Glomerular endothelial cell (primary cell): ENCODE data around the gene KLK1. TPM values are rescaled to one million over a fixed set of nuclear protein-coding genes. Genes with fewer than 3 reads are reported as not detected.

Source experiments
- DNase-seq: peaks from one replicate; pipeline ENCODE4 v3.0.0-alpha.2; 2011; ENCODE audit warnings: low read depth, low spot score; ENCODE audit errors: extremely low read depth
- total RNA-seq: library from RNA; depleted of rRNA; stranded (reverse); fragments of >200 nt; gene quantifications from 2 replicates; pipeline ENCODE4 v1.2.3, GENCODE V29; 2015

KLK1 gene
- not detected in 2 replicates for total RNA-seq

DNA sequence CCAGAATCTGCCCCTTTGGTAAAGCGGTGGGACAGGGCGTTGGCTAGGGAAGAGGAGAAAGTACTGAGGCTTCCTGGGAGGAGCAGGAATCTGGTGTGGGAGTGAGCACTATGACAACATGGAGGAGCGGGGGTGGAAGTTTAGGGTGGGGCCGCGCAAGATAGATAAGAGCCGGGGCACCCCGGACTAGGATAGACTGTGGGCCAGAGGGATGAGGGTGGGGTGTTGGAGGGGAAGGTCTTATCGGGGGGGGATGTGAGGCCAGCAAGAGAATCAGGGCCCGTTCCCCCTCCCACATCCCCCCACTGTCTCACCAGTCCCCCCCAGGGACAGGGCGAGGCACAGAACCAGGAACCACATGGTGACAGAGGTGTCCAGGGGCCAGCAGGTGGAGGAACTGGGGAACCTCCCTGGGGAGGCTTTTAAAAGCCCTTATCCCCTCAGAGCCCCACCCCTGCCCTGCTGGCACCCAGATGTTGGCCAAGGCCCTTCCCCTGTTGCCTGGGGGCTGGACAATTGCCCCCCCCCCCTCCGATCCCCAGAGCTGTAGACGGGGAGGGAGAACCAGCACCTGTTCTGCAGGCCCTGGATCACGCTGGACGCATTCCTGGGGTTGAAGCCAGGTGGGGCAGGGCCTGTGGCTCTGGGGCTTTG is at the start of gene KLK1:
TSS of gene KLK1 (minus strand) at position 399 of the 654 bp plus-strand sequence. CDS start at position 360, 39 bp downstream.
- DNase-seq, result no peak

DNA sequence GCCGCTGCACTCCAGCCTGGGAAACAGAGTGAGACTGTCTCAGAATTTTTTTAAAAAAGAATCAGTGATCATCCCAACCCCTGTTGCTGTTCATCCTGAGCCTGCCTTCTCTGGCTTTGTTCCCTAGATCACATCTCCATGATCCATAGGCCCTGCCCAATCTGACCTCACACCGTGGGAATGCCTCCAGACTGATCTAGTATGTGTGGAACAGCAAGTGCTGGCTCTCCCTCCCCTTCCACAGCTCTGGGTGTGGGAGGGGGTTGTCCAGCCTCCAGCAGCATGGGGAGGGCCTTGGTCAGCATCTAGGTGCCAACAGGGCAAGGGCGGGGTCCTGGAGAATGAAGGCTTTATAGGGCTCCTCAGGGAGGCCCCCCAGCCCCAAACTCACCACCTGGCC is 49.5 kb upstream of the KLK1 start, which contains the start of gene KLK2:
TSS of gene KLK2 (plus strand) at position 384 of the 400 bp plus-strand sequence. CDS start 35 bp downstream, outside the sequence.
- DNase-seq, result no peak

DNA sequence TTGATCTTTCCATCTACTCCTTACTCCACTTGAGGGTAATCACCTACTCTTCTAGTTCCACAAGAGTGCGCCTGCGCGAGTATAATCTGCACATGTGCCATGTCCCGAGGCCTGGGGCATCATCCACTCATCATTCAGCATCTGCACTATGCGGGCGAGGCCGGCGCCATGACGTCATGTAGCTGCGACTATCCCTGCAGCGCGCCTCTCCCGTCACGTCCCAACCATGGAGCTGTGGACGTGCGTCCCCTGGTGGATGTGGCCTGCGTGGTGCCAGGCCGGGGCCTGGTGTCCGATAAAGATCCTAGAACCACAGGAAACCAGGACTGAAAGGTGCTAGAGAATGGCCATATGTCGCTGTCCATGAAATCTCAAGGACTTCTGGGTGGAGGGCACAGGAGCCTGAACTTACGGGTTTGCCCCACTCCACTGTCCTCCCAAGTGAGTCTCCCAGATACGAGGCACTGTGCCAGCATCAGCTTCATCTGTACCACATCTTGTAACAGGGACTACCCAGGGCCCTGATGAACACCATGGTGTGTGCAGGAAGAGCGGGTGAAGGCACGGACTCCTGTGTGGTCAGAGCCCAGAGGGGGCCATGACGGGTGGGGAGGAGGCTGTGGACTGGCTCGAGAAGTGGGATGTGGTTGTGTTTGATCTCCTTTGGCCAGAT is 47.0 kb upstream of the KLK1 start:
- no peak for DNase-seq

DNA sequence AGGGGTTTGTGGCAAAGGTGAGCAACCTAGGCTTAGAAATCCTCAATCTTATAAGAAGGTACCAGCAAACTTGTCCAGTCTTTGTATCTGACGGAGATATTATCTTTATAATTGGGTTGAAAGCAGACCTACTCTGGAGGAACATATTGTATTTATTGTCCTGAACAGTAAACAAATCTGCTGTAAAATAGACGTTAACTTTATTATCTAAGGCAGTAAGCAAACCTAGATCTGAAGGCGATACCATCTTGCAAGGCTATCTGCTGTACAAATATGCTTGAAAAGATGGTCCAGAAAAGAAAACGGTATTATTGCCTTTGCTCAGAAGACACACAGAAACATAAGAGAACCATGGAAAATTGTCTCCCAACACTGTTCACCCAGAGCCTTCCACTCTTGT is 45.9 kb upstream of the KLK1 start:
- no peak for DNase-seq

DNA sequence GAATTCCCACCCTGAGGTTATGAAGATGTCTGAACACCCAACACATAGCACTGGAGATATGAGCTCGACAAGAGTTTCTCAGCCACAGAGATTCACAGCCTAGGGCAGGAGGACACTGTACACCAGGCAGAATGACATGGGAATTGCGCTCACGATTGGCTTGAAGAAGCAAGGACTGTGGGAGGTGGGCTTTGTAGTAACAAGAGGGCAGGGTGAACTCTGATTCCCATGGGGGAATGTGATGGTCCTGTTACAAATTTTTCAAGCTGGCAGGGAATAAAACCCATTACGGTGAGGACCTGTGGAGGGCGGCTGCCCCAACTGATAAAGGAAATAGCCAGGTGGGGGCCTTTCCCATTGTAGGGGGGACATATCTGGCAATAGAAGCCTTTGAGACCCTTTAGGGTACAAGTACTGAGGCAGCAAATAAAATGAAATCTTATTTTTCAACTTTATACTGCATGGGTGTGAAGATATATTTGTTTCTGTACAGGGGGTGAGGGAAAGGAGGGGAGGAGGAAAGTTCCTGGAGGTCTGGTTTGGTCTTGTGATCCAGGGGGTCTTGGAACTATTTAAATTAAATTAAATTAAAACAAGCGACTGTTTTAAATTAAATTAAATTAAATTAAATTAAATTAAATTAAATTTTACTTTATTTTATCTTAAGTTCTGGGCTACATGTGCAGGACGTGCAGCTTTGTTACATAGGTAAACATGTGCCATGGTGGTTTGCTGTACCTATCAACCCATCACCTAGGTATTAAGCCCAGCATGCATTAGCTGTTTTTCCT is 38.1 kb upstream of the KLK1 start:
- DNase-seq, result no peak

DNA sequence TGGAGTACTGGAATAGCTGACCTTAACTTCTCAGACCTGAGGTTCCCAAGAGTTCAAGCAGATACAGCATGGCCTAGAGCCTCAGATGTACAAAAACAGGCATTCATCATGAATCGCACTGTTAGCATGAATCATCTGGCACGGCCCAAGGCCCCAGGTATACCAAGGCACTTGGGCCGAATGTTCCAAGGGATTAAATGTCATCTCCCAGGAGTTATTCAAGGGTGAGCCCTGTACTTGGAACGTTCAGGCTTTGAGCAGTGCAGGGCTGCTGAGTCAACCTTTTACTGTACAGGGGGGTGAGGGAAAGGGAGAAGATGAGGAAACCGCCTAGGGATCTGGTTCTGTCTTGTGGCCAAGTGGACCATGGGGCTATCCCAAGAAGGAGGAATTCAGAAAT is 37.4 kb upstream of the KLK1 start:
- no peak for DNase-seq

DNA sequence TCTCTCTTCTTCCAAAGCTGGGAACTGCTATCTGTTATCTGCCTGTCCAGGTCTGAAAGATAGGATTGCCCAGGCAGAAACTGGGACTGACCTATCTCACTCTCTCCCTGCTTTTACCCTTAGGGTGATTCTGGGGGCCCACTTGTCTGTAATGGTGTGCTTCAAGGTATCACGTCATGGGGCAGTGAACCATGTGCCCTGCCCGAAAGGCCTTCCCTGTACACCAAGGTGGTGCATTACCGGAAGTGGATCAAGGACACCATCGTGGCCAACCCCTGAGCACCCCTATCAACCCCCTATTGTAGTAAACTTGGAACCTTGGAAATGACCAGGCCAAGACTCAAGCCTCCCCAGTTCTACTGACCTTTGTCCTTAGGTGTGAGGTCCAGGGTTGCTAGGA is 36.3 kb upstream of the KLK1 start:
- no peak for DNase-seq

DNA sequence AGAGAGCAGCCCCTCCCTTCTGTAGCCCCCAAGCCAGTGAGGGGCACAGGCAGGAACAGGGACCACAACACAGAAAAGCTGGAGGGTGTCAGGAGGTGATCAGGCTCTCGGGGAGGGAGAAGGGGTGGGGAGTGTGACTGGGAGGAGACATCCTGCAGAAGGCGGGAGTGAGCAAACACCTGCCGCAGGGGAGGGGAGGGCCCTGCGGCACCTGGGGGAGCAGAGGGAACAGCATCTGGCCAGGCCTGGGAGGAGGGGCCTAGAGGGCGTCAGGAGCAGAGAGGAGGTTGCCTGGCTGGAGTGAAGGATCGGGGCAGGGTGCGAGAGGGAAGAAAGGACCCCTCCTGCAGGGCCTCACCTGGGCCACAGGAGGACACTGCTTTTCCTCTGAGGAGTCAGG is 35.3 kb upstream of the KLK1 start:
- DNase-seq, result no peak

DNA sequence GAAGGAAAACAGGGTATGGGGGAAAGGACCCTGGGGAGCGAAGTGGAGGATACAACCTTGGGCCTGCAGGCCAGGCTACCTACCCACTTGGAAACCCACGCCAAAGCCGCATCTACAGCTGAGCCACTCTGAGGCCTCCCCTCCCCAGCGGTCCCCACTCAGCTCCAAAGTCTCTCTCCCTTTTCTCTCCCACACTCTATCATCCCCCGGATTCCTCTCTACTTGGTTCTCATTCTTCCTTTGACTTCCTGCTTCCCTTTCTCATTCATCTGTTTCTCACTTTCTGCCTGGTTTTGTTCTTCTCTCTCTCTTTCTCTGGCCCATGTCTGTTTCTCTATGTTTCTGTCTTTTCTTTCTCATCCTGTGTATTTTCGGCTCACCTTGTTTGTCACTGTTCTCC is 33.8 kb upstream of the KLK1 start:
- no peak for DNase-seq

DNA sequence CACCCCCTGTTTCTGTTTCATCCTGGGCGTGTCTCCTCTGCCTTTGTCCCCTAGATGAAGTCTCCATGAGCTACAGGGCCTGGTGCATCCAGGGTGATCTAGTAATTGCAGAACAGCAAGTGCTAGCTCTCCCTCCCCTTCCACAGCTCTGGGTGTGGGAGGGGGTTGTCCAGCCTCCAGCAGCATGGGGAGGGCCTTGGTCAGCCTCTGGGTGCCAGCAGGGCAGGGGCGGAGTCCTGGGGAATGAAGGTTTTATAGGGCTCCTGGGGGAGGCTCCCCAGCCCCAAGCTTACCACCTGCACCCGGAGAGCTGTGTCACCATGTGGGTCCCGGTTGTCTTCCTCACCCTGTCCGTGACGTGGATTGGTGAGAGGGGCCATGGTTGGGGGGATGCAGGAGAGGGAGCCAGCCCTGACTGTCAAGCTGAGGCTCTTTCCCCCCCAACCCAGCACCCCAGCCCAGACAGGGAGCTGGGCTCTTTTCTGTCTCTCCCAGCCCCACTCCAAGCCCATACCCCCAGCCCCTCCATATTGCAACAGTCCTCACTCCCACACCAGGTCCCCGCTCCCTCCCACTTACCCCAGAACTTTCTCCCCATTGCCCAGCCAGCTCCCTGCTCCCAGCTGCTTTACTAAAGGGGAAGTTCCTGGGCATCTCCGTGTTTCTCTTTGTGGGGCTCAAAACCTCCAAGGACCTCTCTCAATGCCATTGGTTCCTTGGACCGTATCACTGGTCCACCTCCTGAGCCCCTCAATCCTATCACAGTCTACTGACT is 31.2 kb upstream of the KLK1 start, which contains the start of gene KLK3:
TSS of gene KLK3 (plus strand) at position 280 of the 775 bp plus-strand sequence. CDS start at position 321, 41 bp downstream.
- no peak for DNase-seq

DNA sequence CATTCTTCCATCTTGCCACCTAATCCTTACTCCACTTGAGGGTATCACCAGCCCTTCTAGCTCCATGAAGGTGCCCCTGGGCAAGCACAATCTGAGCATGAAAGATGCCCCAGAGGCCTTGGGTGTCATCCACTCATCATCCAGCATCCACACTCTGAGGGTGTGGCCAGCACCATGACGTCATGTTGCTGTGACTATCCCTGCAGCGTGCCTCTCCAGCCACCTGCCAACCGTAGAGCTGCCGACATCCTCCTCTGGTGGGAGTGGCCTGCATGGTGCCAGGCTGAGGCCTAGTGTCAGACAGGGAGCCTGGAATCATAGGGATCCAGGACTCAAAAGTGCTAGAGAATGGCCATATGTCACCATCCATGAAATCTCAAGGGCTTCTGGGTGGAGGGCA is 28.0 kb upstream of the KLK1 start:
- no peak for DNase-seq

DNA sequence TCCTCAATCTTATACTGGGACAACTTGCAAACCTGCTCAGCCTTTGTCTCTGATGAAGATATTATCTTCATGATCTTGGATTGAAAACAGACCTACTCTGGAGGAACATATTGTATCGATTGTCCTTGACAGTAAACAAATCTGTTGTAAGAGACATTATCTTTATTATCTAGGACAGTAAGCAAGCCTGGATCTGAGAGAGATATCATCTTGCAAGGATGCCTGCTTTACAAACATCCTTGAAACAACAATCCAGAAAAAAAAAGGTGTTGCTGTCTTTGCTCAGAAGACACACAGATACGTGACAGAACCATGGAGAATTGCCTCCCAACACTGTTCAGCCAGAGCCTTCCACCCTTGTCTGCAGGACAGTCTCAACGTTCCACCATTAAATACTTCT is 27.2 kb upstream of the KLK1 start:
- DNase-seq, result no peak

DNA sequence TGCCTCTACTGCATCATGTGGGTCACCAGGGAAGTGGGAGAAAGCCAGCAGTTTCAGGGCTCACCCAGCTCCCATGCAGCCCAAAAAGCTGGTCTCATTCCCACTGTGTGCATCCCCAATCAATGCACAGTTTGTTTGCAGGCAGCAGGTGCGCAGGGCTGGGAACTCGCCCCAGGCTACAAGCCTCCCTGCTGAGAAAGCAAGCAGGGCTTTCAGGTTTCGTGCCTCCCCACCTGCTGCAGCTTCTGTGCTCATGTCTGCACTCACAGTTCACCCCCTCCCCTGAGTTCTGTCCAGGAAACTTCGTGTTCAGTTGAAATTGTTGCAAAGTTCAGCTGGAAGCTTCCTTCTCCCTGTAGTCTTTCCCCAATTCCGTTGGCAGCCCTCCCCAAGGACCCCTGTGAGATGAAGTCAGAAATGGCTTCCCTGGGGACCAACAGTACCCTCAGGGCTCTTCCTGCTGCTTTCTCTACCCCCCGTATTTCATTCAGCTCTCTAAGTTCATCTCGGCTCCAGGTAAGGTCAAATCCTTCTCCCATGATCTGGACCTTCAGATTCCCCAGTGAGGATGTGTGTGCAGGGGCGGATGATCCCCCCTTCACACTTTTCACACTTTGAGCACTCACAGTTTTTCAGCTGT is 20.8 kb upstream of the KLK1 start:
- no peak for DNase-seq

DNA sequence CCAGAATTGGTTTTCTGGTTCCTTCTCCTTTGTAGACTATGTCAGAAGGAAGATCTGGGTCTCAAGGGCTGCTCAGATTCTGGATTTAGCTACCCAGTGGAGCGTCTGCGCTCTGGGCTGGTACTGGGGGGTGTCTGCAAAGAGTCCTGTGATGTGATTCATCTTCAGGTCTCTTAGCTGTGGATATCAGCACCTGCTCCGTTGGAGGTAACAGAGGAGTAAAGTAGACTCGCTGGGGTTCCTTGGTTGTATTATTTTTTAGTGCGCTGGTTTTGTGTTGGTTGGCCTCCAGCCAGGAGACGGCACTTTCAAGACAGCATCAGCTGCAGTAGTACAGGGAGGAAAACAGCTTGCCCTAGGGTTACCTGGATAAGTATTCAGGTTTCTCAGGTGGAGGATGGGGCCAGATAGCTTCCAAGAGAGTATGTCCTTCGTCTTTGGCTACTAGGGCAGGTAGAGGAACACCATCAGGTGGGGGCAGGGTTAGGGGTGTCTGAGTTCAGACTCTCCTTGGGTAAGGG is 20.2 kb upstream of the KLK1 start:
- no peak for DNase-seq

DNA sequence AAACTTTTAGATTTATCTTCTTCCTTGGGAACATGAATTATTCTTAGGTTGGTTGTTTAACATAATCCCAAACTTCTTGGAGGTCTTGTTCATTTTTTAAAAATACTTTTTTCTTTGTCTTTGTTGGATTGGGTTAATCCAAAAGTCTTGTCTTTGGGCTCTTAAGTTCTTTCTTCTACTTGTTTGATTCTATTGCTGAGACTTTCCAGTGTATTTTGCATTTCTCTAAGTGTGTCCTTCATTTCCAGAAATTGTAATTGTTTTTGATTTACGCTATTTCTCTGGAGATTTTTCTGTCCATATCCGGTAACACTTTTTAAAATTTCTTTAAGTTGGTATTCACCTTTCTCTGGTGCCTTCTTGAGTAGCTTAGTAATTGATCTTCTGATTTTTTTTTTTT is 19.6 kb upstream of the KLK1 start:
- DNase-seq, result no peak

DNA sequence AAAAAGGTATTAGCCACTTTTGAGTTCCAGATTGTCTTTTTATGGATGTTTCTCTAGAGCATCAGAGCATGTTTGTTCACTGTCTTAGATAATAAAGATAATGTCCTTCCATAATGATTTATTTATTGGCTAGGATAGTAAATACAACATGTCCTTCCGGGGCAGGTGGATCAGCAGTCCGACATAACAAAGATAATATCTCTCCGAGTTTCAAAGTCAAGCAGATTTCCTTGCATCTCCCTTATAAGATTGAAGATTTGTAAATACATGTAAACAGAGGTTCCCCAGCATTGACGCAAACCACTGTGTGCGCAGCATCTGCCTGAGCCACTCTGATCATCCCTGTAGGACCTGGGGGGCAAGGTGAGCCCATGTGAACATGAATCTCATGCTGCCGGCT is 18.5 kb upstream of the KLK1 start:
- DNase-seq, result no peak

DNA sequence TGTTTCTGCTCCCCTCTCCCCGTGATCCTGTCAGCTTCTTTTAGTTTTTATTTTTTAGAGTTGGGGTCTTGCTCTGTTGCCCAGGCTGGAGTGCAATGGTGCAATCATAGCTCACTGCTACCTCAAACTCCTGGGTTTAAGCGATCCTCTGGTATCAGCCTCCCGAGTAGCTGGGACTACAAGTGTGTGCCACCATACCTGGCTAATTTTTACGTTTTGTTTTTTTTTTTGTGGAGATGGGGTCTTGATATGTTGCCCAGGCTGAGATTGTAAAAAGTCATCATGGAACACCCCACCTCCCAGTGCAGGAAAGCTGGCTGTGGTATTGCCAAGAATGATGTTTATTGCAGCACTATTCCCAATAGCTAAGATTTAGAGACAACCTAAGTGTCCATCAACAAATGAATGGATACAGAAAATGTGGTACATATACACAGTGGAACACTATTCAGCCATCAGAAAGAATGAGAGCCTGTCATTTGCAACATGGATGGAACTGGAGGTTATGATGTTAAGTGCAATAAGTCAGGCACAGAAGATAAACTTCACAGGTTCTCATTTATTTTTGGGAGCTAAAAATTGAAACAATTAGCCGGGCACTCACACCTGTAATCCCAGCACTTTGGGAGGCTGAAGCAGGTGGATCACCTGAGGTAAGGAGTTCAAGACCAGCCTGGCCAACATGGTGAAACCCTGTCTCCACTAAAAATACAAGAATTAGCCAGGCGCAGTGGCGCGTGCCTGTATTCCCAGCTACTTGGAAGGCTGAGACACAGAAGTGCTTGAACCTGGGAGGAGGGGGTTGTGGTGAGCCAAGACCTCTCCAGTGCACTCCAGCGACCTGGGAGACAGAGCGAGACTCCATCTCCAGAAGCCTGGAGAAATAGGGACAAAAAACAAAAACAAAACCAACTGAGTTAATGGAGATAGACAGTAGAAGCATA is 16.4 kb upstream of the KLK1 start:
- DNase-seq, result no peak

DNA sequence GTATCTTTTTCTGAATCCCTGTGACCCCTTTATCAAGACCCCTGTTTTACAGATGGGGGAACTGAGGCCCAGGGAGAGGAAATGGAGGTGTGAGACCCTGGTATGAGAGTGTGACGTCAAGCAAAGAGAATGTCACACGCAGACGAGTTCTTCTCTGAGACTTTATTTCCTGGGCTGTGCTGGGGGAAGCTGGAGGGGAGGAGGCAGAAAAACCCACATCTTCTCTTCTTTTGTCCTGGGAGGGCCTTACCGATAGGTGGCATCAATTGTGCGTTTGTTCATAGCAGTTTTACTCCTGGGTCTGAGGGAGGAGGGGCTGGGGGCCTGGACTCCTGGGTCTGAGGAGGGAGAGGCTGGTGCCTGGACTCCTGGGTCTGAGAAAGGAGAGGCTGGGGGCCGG is 14.7 kb upstream of the KLK1 start:
- no peak for DNase-seq

DNA sequence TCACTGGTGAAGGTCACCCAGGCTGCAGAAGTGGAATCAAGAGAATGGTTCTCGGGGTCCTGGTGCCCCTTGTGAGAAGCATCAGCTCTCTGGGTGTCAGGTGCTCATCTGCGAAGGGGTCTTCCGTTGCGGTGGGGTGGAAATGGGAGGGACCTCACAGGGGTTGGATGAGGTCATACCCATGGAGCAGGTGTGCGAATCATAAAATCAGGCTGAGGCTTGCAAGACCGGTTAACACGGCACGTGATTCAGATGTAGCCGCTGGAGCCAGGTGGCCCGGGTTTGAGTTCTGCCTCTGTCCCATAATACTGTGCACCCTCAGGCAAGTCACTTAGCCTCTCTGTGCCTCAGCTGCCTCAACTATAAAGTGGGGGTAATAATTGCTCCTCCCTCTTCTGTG is 13.7 kb upstream of the KLK1 start:
- DNase-seq, result no peak
